H1 (cell line): ENCODE measurements around the gene DHPS.

ENCODE experiments used
- ATF2 ChIP-seq: IDR thresholded peaks from 2 replicates; pipeline ENCODE4 v1.6.1; 2012; ENCODE audit warnings: low read length, inconsistent platforms
- BACH1 ChIP-seq: IDR thresholded peaks from 2 replicates; pipeline ENCODE4 v1.6.1; 2012; ENCODE audit warnings: low read length, improper control_type of control experiment
- CTCF ChIP-seq, 3 experiments: IDR thresholded peaks; 1 replicate in 2 of 3; 2 replicates in 1 of 3; pipeline versions ENCODE4 v1.5.1 to v1.6.1; 2011; ENCODE audit warnings: low read length in 3 of 3, mild to moderate bottlenecking in 3 of 3, inconsistent platforms in 2 of 3, low read depth in 1 of 3, moderate library complexity in 1 of 3; ENCODE audit not compliant: insufficient read depth in 1 of 3; ENCODE audit errors: control extremely low read depth in 1 of 3
- EP300 ChIP-seq, 2 experiments: IDR thresholded peaks; 1 replicate in 1 of 2; 2 replicates in 1 of 2; pipeline ENCODE4 v1.6.1; 2011 to 2012; ENCODE audit warnings: low read depth in 2 of 2, low read length in 2 of 2, mild to moderate bottlenecking in 2 of 2, borderline replicate concordance in 1 of 2, inconsistent platforms in 1 of 2, moderate library complexity in 1 of 2
- EZH2 ChIP-seq: fragments of 200-600 bp; sonication (generic); IDR thresholded peaks from 2 replicates; pipeline ENCODE4 v1.7.1; 2012; ENCODE audit warnings: low read depth, mild to moderate bottlenecking, moderate library complexity, low read length, inconsistent platforms; ENCODE audit not compliant: severe bottlenecking
- KDM1A ChIP-seq: fragments of 200-600, 300-600 bp; sonication (generic); IDR thresholded peaks from 2 replicates; pipeline ENCODE4 v1.7.1; 2016; ENCODE audit warnings: mild to moderate bottlenecking, low read length, borderline replicate concordance
- POLR2A ChIP-seq, 2 experiments: IDR thresholded peaks; 1 replicate in 1 of 2; 2 replicates in 1 of 2; pipeline ENCODE4 v1.6.1; 2011; ENCODE audit warnings: low read depth in 2 of 2, low read length in 2 of 2, mild to moderate bottlenecking in 2 of 2; ENCODE audit errors: control extremely low read depth in 1 of 2
- POLR2AphosphoS5 ChIP-seq: IDR thresholded peaks from 2 replicates; pipeline ENCODE4 v1.6.1; 2011; ENCODE audit warnings: low read depth, low read length
- RNF2 ChIP-seq: fragments of 200-900, 300-1000 bp; sonication (generic); IDR thresholded peaks from 2 replicates; pipeline ENCODE4 v1.7.1; 2016; ENCODE audit warnings: borderline replicate concordance, low read depth, mild to moderate bottlenecking, antibody characterized with exemption, low read length; ENCODE audit not compliant: poor library complexity, severe bottlenecking; ENCODE audit errors: missing control alignments
- SIN3A ChIP-seq, 2 experiments: IDR thresholded peaks in 1 of 2; conservative IDR thresholded peaks in 1 of 2; 2 replicates each; pipeline ENCODE4 v1.6.1; 2011 to 2012; ENCODE audit warnings: low read length in 2 of 2, improper control_type of control experiment in 1 of 2, low read depth in 1 of 2, mild to moderate bottlenecking in 1 of 2
- TAF1 ChIP-seq: IDR thresholded peaks from 2 replicates; pipeline ENCODE4 v1.6.1; 2011; ENCODE audit warnings: mild to moderate bottlenecking, low read depth, low read length
- TEAD4 ChIP-seq: IDR thresholded peaks from 2 replicates; pipeline ENCODE4 v1.6.1; 2012; ENCODE audit warnings: low read depth, low read length, inconsistent platforms, mixed read lengths
- ZNF274 ChIP-seq: IDR thresholded peaks from 2 replicates; pipeline ENCODE4 v1.7.0; 2012; ENCODE audit warnings: low read length, borderline replicate concordance; ENCODE audit errors: extremely low read depth

GRCh38 chr19:12665671-12666264, 15.9 kb downstream of the DHPS start:
- TF ChIP-seq CTCF (IDR thresholded peaks at IDR 0.05; ENCODE audit: control extremely low read depth in 1 of 3, insufficient read depth in 1 of 3, low read depth in 1 of 3, low read length in 3 of 3) (no peak), KDM1A (no peak), EP300 (IDR thresholded peaks at IDR 0.05; ENCODE audit: borderline replicate concordance in 1 of 2, low read depth in 2 of 2, low read length in 2 of 2) (no peak), POLR2AphosphoS5 (no peak), SIN3A (conservative IDR thresholded peaks at IDR 0.05 in 1 of 2, IDR thresholded peaks at IDR 0.05 in 1 of 2; ENCODE audit: low read depth in 1 of 2, low read length in 2 of 2) (no peak), TEAD4 (no peak), RNF2 (no peak), ZNF274 (no peak), POLR2A (IDR thresholded peaks at IDR 0.05; ENCODE audit: control extremely low read depth in 1 of 2, low read depth in 2 of 2, low read length in 2 of 2) (no peak), ATF2 (no peak), TAF1 (no peak), EZH2 (no peak), BACH1 (no peak)
